ENCODE results near the gene SPATA31C1. TPM values are rescaled to one million over a fixed set of nuclear protein-coding genes. Genes with fewer than 3 reads are reported as not detected.

Gene SPATA31C1
- total and polyA plus RNA-seq, 7 donors, result not detected

GRCh38 chr9:87888501-87888900 is 29.3 kb upstream of the SPATA31C1 start:
- H3K9me3 ChIP-seq, result no peaks in the 10 kb centered on the region
- H3K36me3 ChIP-seq (ENCODE audit: insufficient read depth in 1 of 2, low read depth in 1 of 2), result no peaks in the 10 kb centered on the region
- no peaks in the 10 kb centered on the region for H3K27me3 ChIP-seq (ENCODE audit: insufficient read depth in 3 of 3, low read length in 2 of 3)
- no peak for DNase-seq
- no peak overlapping the region for H3K27ac ChIP-seq
- no peak overlapping the region for H3K4me3 ChIP-seq
- no peak for ATAC-seq
- intact Hi-C loops (cut with DNase I), result no loop called here
- WGBS, 3 donors, result 66 to 74% (median 73%) methylated on average over 6 of the region's 6 CpGs
- TF ChIP-seq CTCF (IDR thresholded peaks at IDR 0.05), result no peak
- no peaks in the 10 kb centered on the region for H3K4me1 ChIP-seq

GRCh38 chr9:87889065-87889881 is 28.5 kb upstream of the SPATA31C1 start:
- no peak for DNase-seq
- no peak for TF ChIP-seq CTCF (IDR thresholded peaks at IDR 0.05)

GRCh38 chr9:87889882-87890252 is 27.9 kb upstream of the SPATA31C1 start:
- H3K27ac ChIP-seq, result no peak overlapping the region
- 83 to 90% (median 86%) methylated on average over 4 of the region's 4 CpGs for WGBS, 3 donors
- no peaks in the 10 kb centered on the region for H3K9me3 ChIP-seq
- DNase-seq (no peak), ATAC-seq (no peak)
- H3K4me3 ChIP-seq, result no peak overlapping the region
- no peaks in the 10 kb centered on the region for H3K27me3 ChIP-seq (ENCODE audit: insufficient read depth in 3 of 3, low read length in 2 of 3)
- H3K36me3 ChIP-seq (ENCODE audit: insufficient read depth in 1 of 2, low read depth in 1 of 2), result no peaks in the 10 kb centered on the region
- intact Hi-C loops (cut with DNase I), result no loop called here
- TF ChIP-seq CTCF (IDR thresholded peaks at IDR 0.05), result no peak
- no peaks in the 10 kb centered on the region for H3K4me1 ChIP-seq

More at GRCh38 chr9:87889065-87889881, 28.5 kb upstream of the SPATA31C1 start:
- Histone ChIP-seq H3K4me3 (no peak overlapping the region), H3K36me3 (ENCODE audit: insufficient read depth in 1 of 2, low read depth in 1 of 2) (no peaks in the 10 kb centered on the region), H3K4me1 (no peaks in the 10 kb centered on the region), H3K27me3 (ENCODE audit: insufficient read depth in 3 of 3, low read length in 2 of 3) (no peaks in the 10 kb centered on the region), H3K27ac (no peak overlapping the region), H3K9me3 (no peaks in the 10 kb centered on the region)
- intact Hi-C loops (cut with DNase I), result no loop called here
- WGBS, 3 donors, result 89 to 90% (median 90%) methylated on average over 12 of the region's 12 CpGs
- ATAC-seq, result no peak

- 75 to 80% (median 79%) methylated on average over 10 of the region's 10 CpGs for WGBS, 3 donors
- no peak for TF ChIP-seq CTCF (IDR thresholded peaks at IDR 0.05)
- no peak for ATAC-seq
- H3K36me3 ChIP-seq (ENCODE audit: insufficient read depth in 1 of 2, low read depth in 1 of 2), result no peaks in the 10 kb centered on the region
- H3K27me3 ChIP-seq (ENCODE audit: insufficient read depth in 3 of 3, low read length in 2 of 3), result no peaks in the 10 kb centered on the region
- H3K9me3 ChIP-seq, result no peaks in the 10 kb centered on the region
- no peak overlapping the region for H3K27ac ChIP-seq
- no peak for DNase-seq
- H3K4me1 ChIP-seq, result no peaks in the 10 kb centered on the region
- intact Hi-C loops (cut with DNase I), result no loop called here
- no peak overlapping the region for H3K4me3 ChIP-seq
These were observed 26.9 kb upstream of the SPATA31C1 start for GRCh38 chr9:87890837-87891236.

- Histone ChIP-seq H3K9me3 (no peaks in the 10 kb centered on the region), H3K36me3 (ENCODE audit: insufficient read depth in 1 of 2, low read depth in 1 of 2) (no peaks in the 10 kb centered on the region), H3K27ac (no peak overlapping the region), H3K27me3 (ENCODE audit: insufficient read depth in 3 of 3, low read length in 2 of 3) (no peaks in the 10 kb centered on the region), H3K4me3 (no peak overlapping the region), H3K4me1 (no peaks in the 10 kb centered on the region)
- intact Hi-C loops (cut with DNase I), result no loop called here
- 93 to 96% (median 93%) methylated on average over 6 of the region's 6 CpGs for WGBS, 3 donors
- ATAC-seq (no peak), DNase-seq (no peak)
- TF ChIP-seq CTCF (IDR thresholded peaks at IDR 0.05), result no peak
These were observed 26.0 kb upstream of the SPATA31C1 start for GRCh38 chr9:87891754-87892153.
